HT-29 (cell line): Measurements from ENCODE around the gene P4HA2. TPM values are rescaled to one million over a fixed set of nuclear protein-coding genes. Genes with fewer than 3 reads are reported as not detected.
"Not testable (repeated sequence)": the region's sequence is repeated elsewhere in the genome, so short reads cannot be mapped to it uniquely, and the experiment has no call there.

Experiments used
- DNase-seq: peaks from one replicate; pipeline ENCODE4 v3.0.0-alpha.2; 2015; ENCODE audit warnings: low spot score
- total RNA-seq: library from RNA; depleted of rRNA; stranded (reverse); fragments of >200 nt; shearing (Covaris generic); gene quantifications from 2 replicates; pipeline ENCODE4 v1.2.3, GENCODE V29; 2014

The P4HA2 gene
- total RNA-seq, 1 experiment from 2014 or later = 20.5 TPM

- no peak for DNase-seq
Observed at GRCh38 chr5:132202711-132203463, 24.8 kb downstream of the P4HA2 start.

- DNase-seq = no peak
Observed at GRCh38 chr5:132199116-132199680, 28.5 kb downstream of the P4HA2 start.

GRCh38 chr5:132198571-132198970, 29.1 kb downstream of the P4HA2 start:
- no peak for DNase-seq

GRCh38 chr5:132195727-132196126, 31.9 kb downstream of the P4HA2 start:
- no peak for DNase-seq

- DNase-seq = no peak
Observed at GRCh38 chr5:132193165-132193694, 34.4 kb downstream of the P4HA2 start.

GRCh38 chr5:132190161-132190817, 37.4 kb downstream of the P4HA2 start:
- DNase-seq = peak; percentile 72

- peak; percentile 18 for DNase-seq
Observed at GRCh38 chr5:132184588-132184987, 43.1 kb downstream of the P4HA2 start.

- DNase-seq = no peak
Observed at GRCh38 chr5:132183723-132184122, 43.9 kb downstream of the P4HA2 start.

- no peak for DNase-seq
Observed at GRCh38 chr5:132182359-132183040, 45.2 kb downstream of the P4HA2 start.

GRCh38 chr5:132181011-132181629, 46.5 kb downstream of the P4HA2 start:
- no peak for DNase-seq

GRCh38 chr5:132180134-132180745, 47.4 kb downstream of the P4HA2 start:
- peak; percentile 78 for DNase-seq

- no peak for DNase-seq
Observed at GRCh38 chr5:132179405-132179804, 48.2 kb downstream of the P4HA2 start.

- no peak for DNase-seq
Observed at GRCh38 chr5:132177691-132178149, 49.9 kb downstream of the P4HA2 start.

- DNase-seq = no peak
Observed at GRCh38 chr5:132176987-132177386, 50.7 kb downstream of the P4HA2 start.

- DNase-seq = no peak
Observed at GRCh38 chr5:132176521-132176945, 51.1 kb downstream of the P4HA2 start.

GRCh38 chr5:132162945-132163344, 64.7 kb downstream of the P4HA2 start:
- no peak for DNase-seq

- not testable (repeated sequence) for DNase-seq
Observed at GRCh38 chr5:132161574-132162326, 65.9 kb downstream of the P4HA2 start.

GRCh38 chr5:132156413-132156812, 71.2 kb downstream of the P4HA2 start:
- DNase-seq = no peak

GRCh38 chr5:132150565-132150964, 77.1 kb downstream of the P4HA2 start:
- no peak for DNase-seq

GRCh38 chr5:132147663-132148062, 80.0 kb downstream of the P4HA2 start:
- DNase-seq = no peak
